GM19372 (cell line): ENCODE measurements around the gene LARP1.

ENCODE experiments used
- ATAC-seq: cut with Tn5 transposase; IDR thresholded peaks from one replicate; pipeline ENCODE4 v1.9.1; 2021; ENCODE audit warnings: mild to moderate bottlenecking, low read depth, moderate library complexity; ENCODE audit not compliant: unreplicated experiment

The LARP1 gene

DNA sequence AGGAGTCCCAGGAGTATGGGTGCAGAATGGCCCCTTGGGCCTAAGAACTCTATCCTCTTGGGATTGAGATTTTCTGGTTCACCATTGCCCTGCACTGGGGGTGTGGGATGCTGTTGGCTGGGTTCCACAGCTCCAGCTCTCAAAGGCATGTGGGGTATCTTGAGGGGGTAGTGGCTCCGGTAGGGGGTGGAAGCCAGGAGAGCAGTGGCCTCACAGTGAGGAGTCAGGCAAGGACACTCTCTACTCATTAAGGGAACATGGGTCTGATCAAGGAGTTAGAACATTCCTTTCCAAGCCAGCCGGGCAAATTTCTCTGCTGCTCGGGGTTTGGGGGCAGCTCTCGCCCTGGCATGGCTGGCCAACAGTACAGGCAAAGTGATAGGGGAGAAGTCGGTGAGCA lies 33.0 kb downstream of the LARP1 start:
- no peak for ATAC-seq

DNA sequence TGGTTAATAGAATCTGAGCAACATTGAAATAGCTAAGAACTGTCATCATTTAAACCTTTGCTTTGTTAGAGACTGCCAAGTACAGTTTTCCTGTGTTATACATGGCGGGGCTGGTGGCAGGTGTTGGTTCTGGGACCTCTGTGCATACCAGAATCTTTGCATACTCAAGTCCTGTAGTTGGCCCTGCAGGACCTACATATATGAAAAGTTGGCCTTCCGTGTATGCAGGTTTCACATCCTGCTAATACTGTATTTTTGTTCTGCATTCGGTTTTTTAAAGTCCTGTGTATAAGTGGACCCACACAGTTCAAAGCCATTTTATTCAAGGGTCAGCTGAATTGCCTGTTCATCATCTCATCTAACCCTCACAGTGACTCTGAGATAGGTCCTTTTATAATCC lies 36.4 kb downstream of the LARP1 start:
- ATAC-seq = peak; percentile 82

DNA sequence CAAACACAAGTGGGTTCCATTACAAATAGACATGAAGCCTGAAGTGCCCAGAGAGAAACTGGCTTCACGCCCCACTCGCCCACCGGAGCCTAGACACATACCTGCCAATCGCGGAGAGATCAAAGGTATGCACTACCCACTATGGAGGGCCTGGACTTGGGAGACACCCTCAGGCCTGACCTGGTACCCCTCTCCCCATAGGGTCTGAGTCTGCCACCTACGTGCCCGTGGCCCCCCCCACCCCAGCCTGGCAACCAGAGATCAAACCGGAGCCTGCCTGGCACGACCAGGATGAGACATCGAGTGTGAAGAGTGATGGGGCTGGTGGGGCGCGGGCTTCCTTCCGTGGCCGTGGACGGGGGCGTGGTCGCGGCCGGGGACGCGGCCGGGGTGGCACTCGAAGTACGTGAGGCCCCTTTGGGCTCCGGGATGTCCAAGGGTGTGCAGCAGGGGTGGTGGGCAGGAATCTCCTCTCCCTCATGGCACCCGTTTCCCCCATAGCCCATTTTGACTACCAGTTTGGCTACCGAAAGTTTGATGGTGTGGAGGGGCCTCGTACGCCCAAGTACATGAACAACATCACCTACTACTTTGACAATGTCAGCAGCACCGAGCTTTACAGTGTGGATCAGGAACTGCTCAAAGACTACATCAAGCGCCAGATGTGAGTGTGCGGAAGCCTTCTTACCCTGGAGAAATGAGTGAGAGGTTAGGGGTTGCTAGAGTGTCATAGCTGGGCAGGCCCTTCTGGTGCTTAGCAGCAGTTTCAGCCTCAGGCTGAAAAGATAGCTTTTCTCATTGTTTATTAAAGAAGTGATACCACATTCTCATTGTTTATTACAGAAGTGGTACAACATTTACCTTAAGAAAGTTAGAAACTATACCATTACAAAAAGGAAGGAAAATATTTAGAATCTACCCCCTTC lies 38.7 kb downstream of the LARP1 start:
- ATAC-seq = no peak

DNA sequence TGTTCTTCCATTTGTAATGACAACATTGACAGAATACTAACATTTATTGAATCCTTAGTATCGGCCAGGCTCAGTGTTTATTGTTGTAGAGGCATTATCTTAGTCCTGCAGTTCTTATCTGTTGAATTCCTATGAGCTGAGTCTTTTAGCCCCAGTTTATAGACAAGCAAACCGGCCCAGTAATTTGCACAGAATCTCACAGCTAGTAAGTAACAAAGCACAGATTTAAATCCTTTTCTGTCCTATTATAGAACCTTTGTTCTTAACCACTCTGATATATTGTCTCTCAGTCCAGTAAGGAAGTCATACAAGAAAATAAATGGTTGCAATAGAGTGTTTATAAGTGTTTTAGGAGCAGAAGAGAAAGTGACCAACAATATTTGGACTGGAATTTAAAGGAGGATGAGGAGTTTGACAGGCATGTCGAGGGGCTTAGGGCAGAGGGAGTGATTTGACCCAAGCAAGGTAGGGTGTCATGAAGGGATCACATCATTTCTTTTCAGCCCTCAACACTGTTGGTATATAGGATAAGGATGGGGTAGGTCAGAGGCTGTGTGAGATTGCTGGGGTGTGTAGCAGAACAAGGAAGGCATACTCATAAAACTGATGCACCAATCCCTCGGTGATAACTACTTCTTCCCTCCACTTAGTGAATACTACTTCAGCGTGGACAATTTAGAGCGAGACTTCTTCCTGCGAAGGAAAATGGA lies 39.5 kb downstream of the LARP1 start:
- no peak for ATAC-seq

DNA sequence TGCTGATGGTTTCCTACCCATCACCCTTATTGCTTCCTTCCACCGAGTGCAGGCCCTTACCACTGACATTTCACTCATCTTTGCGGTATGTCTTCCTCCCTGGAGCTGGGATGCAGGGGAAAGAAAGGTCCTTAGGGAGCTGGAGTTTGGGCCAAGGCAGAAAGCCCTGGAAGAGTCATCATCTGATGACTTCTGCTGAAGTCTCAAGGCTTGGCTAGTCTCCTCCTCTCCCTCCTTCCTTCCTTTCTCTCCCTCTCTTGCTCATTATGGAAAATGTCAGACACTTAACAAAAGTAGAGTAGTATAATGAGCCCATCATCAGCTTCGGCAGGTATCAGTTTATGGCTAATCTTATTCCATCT lies 40.0 kb downstream of the LARP1 start:
- ATAC-seq = no peak

DNA sequence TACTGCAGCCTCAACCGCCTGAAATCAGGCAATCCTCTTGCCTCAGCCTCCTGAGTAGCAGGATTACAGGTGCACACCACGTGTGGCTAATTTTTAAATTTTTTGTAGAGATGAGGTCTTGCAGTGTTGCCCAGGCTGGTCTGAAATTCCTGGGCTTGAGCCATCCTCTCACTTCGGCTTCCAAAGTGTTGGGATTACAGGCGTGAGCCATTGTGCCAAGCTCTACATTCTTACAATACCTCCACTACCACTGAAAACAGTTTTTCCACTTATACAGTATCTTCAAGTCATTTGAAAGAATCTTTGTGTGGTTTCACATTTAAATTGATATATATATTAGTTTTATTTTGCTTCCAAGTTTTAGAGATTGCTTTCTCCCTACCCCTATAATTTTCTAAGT lies 42.6 kb downstream of the LARP1 start:
- no peak for ATAC-seq

DNA sequence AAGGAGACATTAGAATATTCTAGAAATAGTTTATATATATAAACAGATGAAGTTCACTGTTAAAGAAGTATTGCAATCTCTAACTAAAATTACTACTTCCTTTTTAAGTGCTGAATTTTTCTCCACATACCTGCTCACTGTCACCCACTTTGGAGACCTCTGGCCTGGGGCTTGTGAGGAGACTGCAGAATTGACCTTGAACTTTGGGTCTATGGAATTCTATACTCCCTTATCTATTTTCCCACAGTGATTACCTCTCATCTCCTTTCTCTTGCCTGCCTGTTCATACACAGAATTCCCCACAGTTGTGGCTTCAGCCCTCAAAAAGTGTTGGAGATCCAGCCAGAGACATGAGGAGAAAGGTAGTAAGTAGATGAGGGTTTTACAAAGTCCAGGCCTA lies 45.4 kb downstream of the LARP1 start:
- no peak for ATAC-seq

DNA sequence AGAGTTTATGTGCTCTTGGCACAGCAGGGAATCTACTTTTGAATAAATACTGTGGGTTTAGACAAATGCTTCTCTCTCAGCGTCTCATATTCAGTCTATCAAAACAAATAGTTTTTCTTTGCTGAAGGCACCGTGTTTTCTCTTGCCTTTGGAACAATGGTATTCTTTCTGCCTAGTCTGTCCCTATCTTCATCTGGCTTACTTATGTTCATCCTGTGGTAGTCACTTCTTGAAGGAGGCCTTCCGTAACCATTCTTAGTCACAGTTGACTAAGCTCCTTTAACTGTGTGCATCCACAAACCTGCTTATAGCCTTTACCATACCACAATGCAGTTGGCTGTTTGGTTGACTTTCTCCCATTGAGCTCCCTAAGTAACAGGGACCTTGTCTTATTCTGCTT lies 45.9 kb downstream of the LARP1 start:
- ATAC-seq = no peak

DNA sequence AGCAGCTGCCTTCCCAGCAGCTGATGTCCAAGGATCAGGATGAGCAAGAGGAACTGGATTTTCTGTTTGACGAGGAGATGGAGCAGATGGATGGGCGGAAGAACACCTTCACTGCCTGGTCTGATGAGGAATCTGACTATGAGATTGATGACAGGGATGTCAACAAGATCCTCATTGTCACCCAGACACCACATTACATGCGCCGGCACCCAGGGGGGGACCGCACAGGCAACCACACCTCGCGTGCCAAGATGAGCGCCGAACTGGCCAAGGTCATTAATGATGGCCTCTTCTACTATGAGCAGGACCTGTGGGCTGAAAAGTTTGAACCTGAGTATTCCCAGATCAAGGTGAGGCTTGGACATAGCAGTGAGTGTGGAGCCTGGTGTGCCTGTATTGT lies 46.9 kb downstream of the LARP1 start:
- no peak for ATAC-seq

DNA sequence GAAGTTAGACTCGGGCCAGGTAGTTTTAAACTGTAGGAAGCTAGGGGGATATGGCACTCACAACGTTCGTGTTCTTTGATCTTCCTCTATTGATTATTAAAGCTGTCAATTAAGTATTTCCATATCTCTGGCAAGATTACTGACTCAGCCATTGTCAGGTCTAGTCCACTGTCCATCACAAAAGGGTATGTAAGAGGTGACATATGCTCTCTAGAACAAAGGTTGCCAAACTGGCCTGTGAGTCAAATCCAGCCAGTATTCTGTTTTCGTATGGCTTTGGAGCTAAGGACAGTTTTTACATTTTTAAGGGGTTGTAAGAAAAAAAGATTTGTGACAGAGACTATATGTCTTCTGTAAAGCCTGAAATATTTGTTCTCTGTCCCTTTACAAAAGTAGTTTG lies 51.0 kb downstream of the LARP1 start:
- no peak for ATAC-seq

DNA sequence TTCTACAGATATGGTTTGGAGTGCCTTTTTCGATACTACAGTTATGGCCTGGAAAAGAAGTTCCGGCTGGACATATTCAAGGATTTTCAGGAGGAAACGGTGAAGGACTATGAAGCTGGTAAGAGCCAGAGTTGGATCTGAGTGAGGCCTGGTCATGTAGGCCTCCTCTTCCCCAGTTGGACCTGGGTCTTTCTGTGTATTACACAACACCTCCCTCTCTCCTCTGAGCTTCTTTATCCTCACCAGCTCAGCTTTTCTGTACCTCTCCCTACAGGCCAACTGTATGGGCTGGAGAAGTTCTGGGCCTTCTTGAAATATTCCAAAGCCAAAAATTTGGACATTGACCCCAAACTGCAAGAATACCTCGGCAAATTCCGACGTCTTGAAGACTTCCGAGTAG lies 56.1 kb downstream of the LARP1 start:
- ATAC-seq = no peak

DNA sequence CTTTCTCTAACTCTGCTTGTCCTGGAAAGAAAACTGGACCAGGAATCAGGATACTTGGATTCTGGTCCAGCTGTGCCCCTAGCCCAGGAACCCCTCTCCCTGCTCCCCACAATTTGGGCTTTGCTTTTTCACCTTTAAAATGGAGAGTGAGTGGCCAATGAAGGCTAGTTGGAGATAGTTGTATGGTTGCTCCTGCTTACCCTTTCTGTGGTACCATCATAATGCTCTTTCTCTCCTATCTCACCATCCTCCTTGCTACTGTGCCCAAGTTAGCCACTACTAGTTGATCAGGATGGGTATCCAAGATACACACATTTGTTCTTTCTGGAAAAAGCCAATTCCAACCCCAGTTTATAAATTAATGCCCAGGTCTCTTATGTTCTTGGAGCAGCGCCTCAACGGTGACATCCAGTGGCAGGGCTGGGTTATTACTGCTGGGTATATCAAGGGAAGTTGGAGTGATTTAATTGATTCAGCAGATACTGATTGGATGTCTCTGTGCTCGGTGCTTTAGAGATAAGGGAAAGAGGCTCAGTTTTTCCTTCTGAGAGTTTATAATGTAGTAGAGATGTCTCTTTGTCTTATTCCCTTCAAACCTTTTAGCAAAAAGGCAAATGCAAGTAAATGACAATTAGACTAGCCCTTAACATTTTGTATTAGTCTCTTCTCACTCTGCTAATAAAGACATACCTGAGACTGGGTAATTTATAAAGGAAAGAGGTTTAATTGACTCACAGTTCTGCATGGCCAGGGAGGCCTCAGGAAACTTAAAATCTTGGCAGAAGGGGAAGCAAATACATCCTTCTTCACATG lies 56.7 kb downstream of the LARP1 start:
- no peak for ATAC-seq

DNA sequence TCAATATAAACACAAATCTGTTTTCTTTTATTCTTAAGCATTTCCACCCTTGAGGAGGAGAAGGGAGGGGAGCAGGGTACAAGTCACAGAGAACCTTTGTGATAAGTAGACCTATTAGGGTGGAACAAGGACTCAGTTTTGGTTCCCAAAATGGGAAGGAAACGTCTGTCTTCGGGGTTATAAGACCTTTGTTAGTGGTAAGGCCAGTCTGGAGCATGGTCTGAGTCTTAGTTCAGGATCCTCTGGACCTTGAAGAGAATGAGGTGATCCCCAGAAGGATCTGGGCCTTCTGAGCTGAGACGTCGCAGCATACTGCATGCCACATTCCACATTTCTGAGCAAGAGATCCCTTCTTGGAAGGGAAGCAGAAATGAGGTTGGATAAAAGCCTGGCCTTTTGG lies 58.0 kb downstream of the LARP1 start:
- no peak for ATAC-seq

DNA sequence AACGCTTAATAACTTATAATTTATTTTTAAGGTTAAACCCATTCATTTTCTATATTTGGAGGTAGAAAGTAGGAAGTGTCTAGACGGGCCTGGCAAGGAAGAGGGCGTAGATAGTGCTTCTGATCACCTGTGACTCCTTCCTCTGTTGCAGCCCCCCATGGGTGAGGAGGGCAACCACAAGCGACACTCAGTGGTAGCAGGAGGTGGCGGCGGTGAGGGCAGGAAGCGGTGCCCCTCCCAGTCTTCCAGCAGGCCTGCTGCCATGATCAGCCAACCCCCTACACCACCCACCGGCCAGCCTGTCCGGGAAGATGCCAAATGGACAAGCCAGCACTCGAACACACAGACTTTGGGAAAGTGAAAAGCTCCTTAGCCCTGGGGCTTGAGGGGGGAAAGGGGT lies 58.6 kb downstream of the LARP1 start:
- ATAC-seq = no peak

DNA sequence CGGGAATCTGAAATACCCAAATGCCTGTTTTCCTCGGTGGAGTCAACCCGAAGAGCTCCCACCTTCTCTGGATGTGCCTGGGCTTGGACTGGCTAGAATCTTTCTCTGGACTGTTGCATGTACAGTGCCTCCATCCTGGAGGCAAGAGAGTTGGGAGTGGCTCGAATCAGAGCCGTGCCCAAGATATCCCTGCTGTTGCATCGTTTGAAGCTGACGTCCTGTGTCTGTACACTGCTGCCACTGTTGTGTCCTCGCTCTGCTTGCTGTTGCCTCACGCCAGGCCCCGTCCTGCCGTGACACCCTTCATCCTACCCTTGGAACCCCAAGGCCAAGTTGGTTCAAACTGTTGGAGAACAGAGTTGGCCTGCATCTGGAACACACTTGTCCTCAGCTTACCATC lies 59.8 kb downstream of the LARP1 start:
- ATAC-seq = no peak

DNA sequence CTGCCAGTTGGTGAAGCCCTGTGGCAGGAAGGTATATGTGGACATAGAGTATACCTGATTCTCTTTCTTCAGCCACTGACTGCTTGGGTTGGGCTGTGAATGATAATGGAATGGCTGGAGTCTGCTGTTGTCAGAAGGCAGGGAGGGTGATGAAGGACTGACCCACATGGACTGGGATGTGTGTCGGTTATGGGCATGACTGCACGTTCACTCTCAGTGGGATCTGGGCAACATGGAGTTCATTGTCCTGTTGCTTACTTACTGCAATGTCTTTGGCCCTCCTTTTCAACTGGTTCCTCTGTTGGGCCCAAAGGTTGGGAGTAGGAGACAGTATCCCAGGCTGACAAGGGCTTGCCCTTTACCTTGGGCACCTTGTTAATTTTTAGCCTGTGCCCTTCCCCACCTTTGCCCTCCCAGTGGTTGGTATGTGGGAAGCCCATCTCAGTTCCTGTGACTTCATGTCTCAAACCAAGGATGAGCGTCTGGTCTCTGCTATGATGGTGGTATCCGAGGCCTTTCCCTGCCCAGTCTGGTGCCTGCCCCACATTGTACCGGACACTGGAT lies 60.6 kb downstream of the LARP1 start:
- no peak for ATAC-seq

DNA sequence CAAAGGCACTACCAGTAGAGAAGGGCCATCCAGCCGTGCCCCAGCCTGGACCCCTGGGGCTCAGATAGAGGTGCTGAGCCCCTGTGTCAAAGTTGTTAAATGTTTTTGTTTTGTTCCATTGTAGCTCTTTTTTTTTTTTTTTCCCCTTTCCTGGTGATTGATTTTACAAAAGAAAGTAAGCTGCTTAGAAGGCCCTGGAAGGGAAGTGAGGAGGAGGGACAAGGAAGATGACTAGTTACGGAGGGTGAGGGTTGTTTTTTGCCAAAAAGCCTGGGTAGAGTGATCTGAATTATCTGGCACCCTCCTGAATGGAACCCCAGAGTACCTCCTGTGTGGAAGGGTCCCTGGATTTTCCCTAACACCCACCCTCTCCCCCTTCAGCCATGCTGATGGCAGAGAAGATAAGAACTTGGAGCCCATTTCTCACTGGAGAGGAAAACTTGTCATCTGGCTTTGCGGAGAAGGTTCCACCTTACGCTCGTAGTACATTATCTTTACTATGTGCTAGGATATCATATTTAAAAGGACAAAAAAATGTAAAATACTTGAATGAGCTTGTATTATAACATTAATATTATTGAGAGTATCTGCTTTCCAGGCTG lies 61.8 kb downstream of the LARP1 start:
- ATAC-seq = no peak

DNA sequence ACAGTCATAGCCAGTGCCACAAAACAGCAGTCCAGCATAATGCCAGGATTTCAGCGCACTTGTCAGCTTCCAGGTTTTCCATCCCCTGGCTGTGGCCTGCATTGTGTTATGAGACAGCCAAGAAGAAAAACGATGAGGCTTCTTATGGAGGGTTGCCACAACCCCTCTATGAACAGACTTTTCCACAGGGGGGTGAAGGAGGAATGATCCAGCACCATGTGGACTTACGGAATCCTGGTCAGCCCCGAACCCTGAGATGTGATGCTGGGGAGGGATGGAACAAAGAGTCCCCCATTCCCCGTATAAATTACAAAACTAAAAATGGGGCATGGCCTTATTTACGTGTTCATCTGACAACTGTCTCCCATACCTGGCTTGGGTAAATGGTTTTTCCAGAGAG lies 62.6 kb downstream of the LARP1 start:
- no peak for ATAC-seq

DNA sequence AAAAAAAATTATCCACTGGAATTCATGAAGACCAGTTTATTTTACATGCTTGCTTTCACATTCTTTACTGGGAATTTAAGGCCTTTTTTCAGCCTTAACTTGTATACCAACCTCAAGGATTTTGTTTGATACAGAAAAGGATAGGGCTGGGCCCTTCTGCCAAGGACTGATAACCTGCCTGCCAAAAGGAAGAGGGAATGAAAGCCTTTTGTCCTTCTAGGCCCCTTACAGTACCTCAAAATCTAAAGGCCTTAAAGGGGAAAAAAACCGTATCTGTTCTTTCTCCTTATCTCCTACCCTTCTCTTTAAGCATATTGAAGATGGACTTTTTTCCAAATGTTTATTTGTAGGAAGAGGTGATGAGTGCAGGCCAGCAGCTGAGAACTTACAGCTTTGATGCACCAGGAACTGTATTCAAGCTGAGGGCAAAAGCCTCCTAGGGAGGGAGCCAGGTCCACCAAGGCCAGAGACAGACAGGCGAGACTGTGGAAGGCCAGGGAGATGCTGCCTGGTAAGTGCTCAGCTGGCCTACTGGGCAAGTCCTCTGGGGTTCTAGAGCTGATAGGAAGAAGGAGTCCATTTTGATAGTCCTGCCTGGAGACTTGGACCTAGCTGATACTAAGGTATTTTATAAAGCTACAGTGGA lies 63.4 kb downstream of the LARP1 start:
- no peak for ATAC-seq

DNA sequence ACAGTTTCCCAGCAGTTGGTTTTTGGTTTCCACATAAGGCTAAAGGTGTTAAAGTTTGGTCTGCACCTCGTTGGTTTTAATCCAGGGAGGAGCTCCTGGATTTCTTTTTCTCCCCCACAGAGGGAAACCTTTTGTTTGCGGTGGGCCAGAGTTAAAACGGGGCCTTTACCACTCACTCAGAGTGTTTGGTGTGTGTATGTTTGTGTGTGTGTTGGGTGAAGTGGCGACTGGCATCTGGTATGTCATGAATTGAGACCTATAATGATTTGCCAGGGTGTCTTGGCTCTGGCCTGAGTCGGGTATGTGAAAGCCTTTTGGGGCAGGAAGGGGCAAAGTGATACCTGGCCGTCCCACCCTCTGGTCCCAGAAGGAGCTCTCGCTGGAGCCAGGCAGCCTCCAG lies 64.4 kb downstream of the LARP1 start:
- ATAC-seq = no peak
